ENCODE measurements around the gene HTATSF1. TPM values are rescaled to one million over a fixed set of nuclear protein-coding genes. Genes with fewer than 3 reads are reported as not detected.

The HTATSF1 gene
- polyA plus RNA-seq, 1 donor: 120 TPM

Other genes starting within 250 kb of the HTATSF1 start
- 19.3 TPM for gene MAP7D3, start 246.2 kb upstream of the HTATSF1 start, polyA plus RNA-seq (ENCODE audit: insufficient read length)
- gene ADGRG4, start 196.6 kb upstream of the HTATSF1 start, polyA plus RNA-seq (ENCODE audit: insufficient read length): not detected
- gene BRS3, start 9.6 kb upstream of the HTATSF1 start, polyA plus RNA-seq (ENCODE audit: insufficient read length): 0.12 TPM
- 7.2 TPM for gene VGLL1, start 34.6 kb downstream of the HTATSF1 start, polyA plus RNA-seq (ENCODE audit: insufficient read length)
- gene CD40LG, start 150.6 kb downstream of the HTATSF1 start, polyA plus RNA-seq (ENCODE audit: insufficient read length): not detected

Data from left kidney (tissue), 1 donor.